Dermis microvascular lymphatic vessel endothelial cell (primary cell): ENCODE measurements around the gene SPATS1. TPM values are rescaled to one million over a fixed set of nuclear protein-coding genes. Genes with fewer than 3 reads are reported as not detected.

Experiments
- DNase-seq, 2 donors: peaks; one replicate each; pipeline versions ENCODE4 v3.0.0 to v3.0.0-alpha.2; 2010; ENCODE audit warnings: low read depth in 2 of 2
- total RNA-seq: library from RNA; depleted of rRNA; stranded (reverse); fragments of >200 nt; gene quantifications from 2 replicates; pipeline ENCODE4 v1.2.1, GENCODE V29; 2014

SPATS1 gene
- total RNA-seq, 1 donor from 2014 or later = not detected

- DNase-seq = peak; percentile 100
Measured at GRCh38 chr6:44387346-44388134, 45.1 kb downstream of the SPATS1 start, which contains the start of gene CDC5L. TSS of gene CDC5L (plus strand) at chr6:44387706. CDS start at chr6:44387824, 118 bp downstream.

DNA sequence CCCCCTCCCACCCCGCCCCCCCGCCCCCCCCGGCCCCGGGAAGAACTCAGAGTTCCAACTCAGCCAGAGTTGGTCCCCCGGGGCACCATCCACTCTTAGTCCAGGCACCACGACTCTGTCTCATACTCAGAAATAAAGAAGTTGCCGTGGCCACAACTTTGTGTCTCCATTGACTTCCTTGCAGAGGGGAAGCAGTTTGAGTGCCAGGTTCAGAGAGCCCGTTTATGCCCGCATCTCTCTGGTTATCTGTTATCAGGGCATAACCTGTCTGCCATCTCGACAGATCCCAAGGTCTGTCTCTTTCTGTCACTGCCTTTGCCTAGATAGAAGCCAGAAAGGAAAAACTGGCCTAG, 45.7 kb downstream of the SPATS1 start:
- no peak for DNase-seq

DNA sequence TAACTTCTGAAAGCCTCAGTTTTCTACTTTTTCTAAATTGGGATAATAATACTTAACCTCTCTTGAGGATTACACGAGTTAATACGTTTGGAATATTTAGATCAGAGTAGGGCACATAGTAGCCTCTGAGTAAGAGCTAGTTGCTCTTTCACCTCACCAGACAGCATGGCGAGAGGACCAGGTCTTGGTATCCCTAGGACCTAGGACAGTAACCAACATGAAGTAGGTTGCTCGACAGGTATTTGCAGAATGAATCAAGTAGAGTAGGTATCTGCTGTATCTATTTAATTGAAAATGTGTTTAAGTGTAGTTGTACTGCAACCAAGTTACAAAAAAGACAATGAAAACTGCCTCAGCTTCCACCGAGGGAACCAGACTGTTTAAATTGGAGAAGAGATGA, 46.4 kb downstream of the SPATS1 start:
- DNase-seq = no peak

DNA sequence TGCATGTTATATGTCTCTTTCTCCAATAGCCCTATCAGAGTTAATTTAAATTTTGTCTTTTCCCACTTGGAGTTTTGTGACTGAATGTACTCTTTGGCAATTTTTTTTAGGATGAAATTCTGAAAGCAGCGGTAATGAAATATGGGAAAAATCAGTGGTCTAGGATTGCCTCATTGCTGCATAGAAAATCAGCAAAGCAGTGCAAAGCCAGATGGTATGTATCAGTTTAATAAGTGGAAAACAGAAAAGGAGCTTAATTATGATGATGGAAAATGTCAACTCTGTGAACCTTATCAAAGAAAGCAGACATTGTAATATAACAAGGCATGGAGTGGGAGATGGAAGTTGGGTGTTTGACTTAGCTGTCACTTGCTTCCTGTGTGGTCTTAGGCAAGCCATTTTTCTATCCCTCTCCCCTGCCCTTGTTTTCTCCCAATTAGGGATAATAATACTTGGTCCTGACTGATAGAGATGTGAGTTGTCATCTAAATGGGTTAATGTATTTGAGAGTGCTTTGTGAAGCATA, 47.8 kb downstream of the SPATS1 start:
- no peak for DNase-seq

Other genes with a start within 250 kb of the SPATS1 start
- gene MRPL14, start 215.2 kb upstream of the SPATS1 start, total RNA-seq = 52.6 and 57.9 TPM in 2 replicates
- gene TMEM63B, start 215.1 kb upstream of the SPATS1 start, total RNA-seq = 10.5 and 21.7 TPM in 2 replicates
- 0.76 and 1.9 TPM in 2 replicates for gene CAPN11, start 183.8 kb upstream of the SPATS1 start, total RNA-seq
- 0.13 TPM in 1 of 2 replicates, not detected in the other for gene MYMX, start 125.7 kb upstream of the SPATS1 start, total RNA-seq
- 27.3 and 37.0 TPM in 2 replicates for gene SLC29A1, start 119.1 kb upstream of the SPATS1 start, total RNA-seq
- 448 and 497 TPM in 2 replicates for gene HSP90AB1, start 95.5 kb upstream of the SPATS1 start, total RNA-seq
- gene SLC35B2, start 85.1 kb upstream of the SPATS1 start, total RNA-seq = 38.0 and 54.6 TPM in 2 replicates
- 9.6 and 15.0 TPM in 2 replicates for gene NFKBIE, start 77.1 kb upstream of the SPATS1 start, total RNA-seq
- gene TMEM151B, start 72.2 kb upstream of the SPATS1 start, total RNA-seq = not detected in 2 replicates
- 10.7 and 12.6 TPM in 2 replicates for gene AARS2, start 29.3 kb upstream of the SPATS1 start, total RNA-seq
- 14.0 and 15.4 TPM in 2 replicates for gene CDC5L, start 45.1 kb downstream of the SPATS1 start, total RNA-seq